ENCODE data around the gene PRAMEF9. TPM values are rescaled to one million over a fixed set of nuclear protein-coding genes. Genes with fewer than 3 reads are reported as not detected.
"Not testable (repeated sequence)": the region's sequence is repeated elsewhere in the genome, so short reads cannot be mapped to it uniquely, and the experiment has no call there.

Gene PRAMEF9
- total RNA-seq, result not detected
- polyA plus RNA-seq, result not detected
- long read RNA-seq, donor 1, result 0 reads
- long read RNA-seq, donor 2, result 0 reads
- long read RNA-seq, donor 3, result 0 reads
- long read RNA-seq, donor 4, result 0 reads
- long read RNA-seq, donor 5, result 0 reads
- long read RNA-seq, donor 6, result 0 reads
- long read RNA-seq, donor 7, result 0 reads
- long read RNA-seq, donor 8, result 0 reads
- long read RNA-seq, donor 9, result 0 reads
- long read RNA-seq, donor 10, result 0 reads

GRCh38 chr1:13171548-13171947, at the start of gene PRAMEF9:
Gene PRAMEF9 (plus strand): TSS chr1:13171848. CDS start chr1:13175281, 3,433 bp downstream.
- H3K27me3 ChIP-seq; H3K36me3 ChIP-seq (replicated peaks in 1 of 2); H3K4me3 ChIP-seq; H3K4me1 ChIP-seq (replicated peaks in 1 of 2); intact Hi-C loops (cut with DNase I); DNase-seq; H3K27ac ChIP-seq; H3K9me3 ChIP-seq (replicated peaks in 1 of 3): not testable (repeated sequence)
- WGBS, 4 donors, result 58 to 92% (median 71%) methylated on average over 1 to 2 of the region's 2 CpGs

DNA sequence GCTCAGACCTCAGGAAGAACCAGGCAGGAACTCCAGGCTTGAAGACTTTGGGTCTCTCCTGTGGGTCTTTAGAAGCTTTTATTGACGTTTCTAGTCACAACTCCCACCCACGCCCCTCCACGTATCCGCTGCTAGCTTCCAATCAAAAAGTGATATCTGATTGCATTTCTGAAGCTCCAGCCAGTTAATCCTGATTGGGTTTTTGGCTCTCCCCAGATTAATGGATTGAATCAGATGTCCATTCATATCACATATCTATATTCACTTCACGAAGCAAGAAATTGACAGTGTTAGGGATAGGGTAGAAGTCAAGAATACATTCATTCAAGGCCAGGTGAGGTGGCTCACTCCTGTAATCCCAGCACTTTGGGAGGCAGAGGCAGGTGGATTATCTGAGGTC, 15.7 kb upstream of the PRAMEF9 start, which contains the start of gene PRAMEF26:
Gene PRAMEF26, minus strand, starts transcription at position 101 of the 400 bp plus-strand sequence. CDS start 2,914 bp downstream, outside the sequence.
- intact Hi-C loops (cut with DNase I); H3K27me3 ChIP-seq; DNase-seq; H3K36me3 ChIP-seq (replicated peaks in 1 of 2); H3K9me3 ChIP-seq (replicated peaks in 1 of 3); H3K27ac ChIP-seq; H3K4me3 ChIP-seq; H3K4me1 ChIP-seq (replicated peaks in 1 of 2): not testable (repeated sequence)
- 60 to 75% methylated on average over 1 of the region's 5 CpGs; no CpG with 5 or more reads in 2 of the 4 donors for WGBS, 4 donors

DNA sequence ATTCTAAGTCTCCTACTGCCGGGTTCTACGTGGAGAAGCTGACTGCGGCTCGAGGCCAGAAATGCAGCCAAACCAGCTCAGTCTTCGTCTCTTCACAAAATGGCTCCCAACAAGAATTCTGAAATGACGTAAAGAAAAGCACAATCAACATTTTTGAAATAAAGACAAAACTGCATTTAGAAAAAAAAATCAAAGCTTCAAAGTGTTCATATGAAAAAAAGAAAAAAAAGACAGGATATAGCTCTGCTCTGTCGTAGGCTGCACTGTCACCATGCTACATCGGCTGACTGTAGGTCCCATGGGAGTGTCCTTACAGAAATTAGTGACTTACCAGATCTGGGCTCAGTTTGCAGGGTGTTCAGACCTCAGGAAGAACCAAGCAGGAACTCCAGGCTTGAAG, 6.1 kb upstream of the PRAMEF9 start, which contains the start of gene HNRNPCL4:
Gene HNRNPCL4, minus strand, starts transcription at position 101 of the 400 bp plus-strand sequence. CDS start 164 bp downstream, outside the sequence.
- H3K4me3 ChIP-seq; H3K4me1 ChIP-seq (replicated peaks in 1 of 2); H3K27ac ChIP-seq; DNase-seq; intact Hi-C loops (cut with DNase I); H3K9me3 ChIP-seq (replicated peaks in 1 of 3); H3K27me3 ChIP-seq; H3K36me3 ChIP-seq (replicated peaks in 1 of 2): not testable (repeated sequence)
- WGBS, 4 donors, result no CpG with 5 or more reads among the region's 8 CpGs

GRCh38 chr1:13201309-13201708, 29.7 kb downstream of the PRAMEF9 start, which contains the start of gene PRAMEF13:
Gene PRAMEF13 (minus strand): TSS chr1:13201409. CDS start chr1:13199589, 1,820 bp downstream.
- H3K4me3 ChIP-seq; H3K9me3 ChIP-seq (replicated peaks in 1 of 3); intact Hi-C loops (cut with DNase I); H3K27ac ChIP-seq; H3K27me3 ChIP-seq; H3K4me1 ChIP-seq (replicated peaks in 1 of 2); DNase-seq; H3K36me3 ChIP-seq (replicated peaks in 1 of 2): not testable (repeated sequence)
- WGBS, 4 donors, result 80% methylated on average over 1 of the region's 5 CpGs; no CpG with 5 or more reads in 3 of the 4 donors

DNA sequence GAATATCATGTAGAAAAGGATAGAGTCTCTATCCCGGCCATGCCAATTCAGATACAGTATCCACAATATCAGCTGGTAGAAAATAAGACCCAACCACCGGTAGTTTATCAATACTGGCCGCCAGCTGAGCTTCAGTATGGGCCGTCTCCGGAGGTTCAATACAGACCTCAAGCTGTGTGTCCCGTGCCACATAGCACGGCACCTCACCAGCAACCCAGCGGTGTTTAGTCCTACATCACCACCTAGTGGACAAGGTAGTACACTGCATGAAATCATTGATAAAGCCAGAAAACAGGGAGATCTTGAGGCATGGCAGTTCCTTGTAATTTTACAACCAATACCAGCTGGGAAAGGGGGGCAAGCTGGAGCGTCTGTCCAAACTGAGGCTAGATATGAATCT, 37.1 kb downstream of the PRAMEF9 start:
- H3K27ac ChIP-seq; DNase-seq; H3K36me3 ChIP-seq (replicated peaks in 1 of 2); H3K4me3 ChIP-seq; H3K27me3 ChIP-seq; H3K4me1 ChIP-seq (replicated peaks in 1 of 2); H3K9me3 ChIP-seq (replicated peaks in 1 of 3); intact Hi-C loops (cut with DNase I): not testable (repeated sequence)
- no CpG with 5 or more reads among the region's 9 CpGs for WGBS, 4 donors

DNA sequence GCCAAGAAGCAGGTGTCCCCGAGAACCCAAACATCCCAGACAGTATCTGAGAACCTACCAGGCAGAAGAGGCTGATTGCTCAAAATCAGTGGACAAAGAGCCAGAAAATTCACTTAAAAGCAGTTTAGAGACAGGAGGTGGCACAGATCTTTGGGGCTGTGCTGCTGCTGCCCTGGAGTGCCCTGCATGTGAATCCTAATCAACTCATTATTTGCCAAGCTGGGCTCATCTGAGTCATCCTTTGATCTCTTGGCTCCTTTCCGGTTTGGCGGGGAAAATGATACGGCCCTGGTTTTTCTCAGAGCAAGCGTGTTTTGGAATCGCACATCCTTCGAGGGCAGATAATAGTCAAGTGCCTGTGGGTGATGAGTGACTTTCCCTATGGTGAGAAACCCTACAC, 45.0 kb downstream of the PRAMEF9 start:
- H3K4me1 ChIP-seq (replicated peaks in 1 of 2); H3K4me3 ChIP-seq; H3K27me3 ChIP-seq; intact Hi-C loops (cut with DNase I); H3K27ac ChIP-seq; DNase-seq; H3K9me3 ChIP-seq (replicated peaks in 1 of 3); H3K36me3 ChIP-seq (replicated peaks in 1 of 2): not testable (repeated sequence)
- WGBS, 4 donors, result no CpG with 5 or more reads among the region's 7 CpGs

DNA sequence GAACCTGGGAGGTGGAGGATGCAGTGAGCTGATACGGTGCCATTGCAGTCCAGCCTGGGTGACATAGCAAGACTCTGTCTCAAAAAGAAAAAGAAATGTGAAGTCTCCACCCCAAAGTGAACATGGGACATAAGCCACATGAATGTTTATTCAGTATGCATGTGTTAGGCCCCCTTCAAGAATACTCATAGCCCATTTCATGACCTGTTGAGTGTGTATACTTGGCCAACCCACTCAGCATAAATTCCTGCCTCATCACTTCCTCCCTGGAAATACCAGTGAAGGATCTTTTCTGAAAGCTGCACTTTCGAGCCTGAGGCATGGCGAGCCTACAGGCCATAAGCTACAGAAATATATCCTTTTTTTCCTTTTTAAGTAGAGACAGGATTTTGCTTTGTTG, 47.6 kb downstream of the PRAMEF9 start:
- H3K9me3 ChIP-seq (replicated peaks in 1 of 3); DNase-seq; H3K4me3 ChIP-seq; intact Hi-C loops (cut with DNase I); H3K27me3 ChIP-seq; H3K4me1 ChIP-seq (replicated peaks in 1 of 2); H3K36me3 ChIP-seq (replicated peaks in 1 of 2); H3K27ac ChIP-seq: not testable (repeated sequence)
- no CpG with 5 or more reads among the region's 3 CpGs for WGBS, 4 donors

GRCh38 chr1:13222788-13223187, 51.1 kb downstream of the PRAMEF9 start:
- WGBS, 4 donors, result no CpG with 5 or more reads among the region's 4 CpGs
- H3K4me3 ChIP-seq; DNase-seq; H3K9me3 ChIP-seq (replicated peaks in 1 of 3); H3K4me1 ChIP-seq (replicated peaks in 1 of 2); H3K27ac ChIP-seq; H3K27me3 ChIP-seq; H3K36me3 ChIP-seq (replicated peaks in 1 of 2); intact Hi-C loops (cut with DNase I): not testable (repeated sequence)
